ENCODE results near the gene ZFYVE26.

Gene ZFYVE26

DNA sequence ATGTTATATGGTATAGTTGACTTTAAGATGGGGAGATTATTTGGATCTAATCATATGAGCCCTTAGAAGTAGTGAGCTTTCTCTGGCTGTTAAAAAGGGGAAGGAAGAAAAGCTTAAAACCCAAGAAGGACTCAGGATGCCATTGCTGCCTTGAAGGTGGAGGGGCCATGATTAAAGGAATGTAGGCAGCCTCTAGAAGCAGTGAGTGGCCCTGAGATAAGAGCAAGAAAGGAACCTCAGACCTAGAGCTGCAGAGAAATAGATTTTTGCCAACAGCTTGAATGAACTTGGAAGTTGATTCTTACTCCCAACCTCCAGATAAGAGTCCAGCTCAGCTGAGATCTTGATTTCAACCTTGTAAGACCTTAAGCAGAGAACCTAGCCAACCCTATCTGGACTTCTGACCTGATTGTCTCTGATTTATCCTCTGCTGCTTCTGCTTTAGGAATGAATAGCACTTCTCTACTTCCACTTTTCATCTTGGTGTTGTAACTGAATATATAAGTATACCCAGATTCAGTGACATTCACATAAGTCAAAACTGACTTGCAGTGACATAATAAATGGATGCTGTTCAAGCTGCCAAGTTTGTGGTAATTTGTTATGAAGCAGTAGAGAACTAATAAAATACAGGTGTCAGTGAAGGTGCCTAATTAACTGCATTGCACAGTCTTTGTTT, 36.7 kb upstream of the ZFYVE26 start:
- no peak overlapping the region for H3K4me3 ChIP-seq
- TF ChIP-seq, protein P1, sequence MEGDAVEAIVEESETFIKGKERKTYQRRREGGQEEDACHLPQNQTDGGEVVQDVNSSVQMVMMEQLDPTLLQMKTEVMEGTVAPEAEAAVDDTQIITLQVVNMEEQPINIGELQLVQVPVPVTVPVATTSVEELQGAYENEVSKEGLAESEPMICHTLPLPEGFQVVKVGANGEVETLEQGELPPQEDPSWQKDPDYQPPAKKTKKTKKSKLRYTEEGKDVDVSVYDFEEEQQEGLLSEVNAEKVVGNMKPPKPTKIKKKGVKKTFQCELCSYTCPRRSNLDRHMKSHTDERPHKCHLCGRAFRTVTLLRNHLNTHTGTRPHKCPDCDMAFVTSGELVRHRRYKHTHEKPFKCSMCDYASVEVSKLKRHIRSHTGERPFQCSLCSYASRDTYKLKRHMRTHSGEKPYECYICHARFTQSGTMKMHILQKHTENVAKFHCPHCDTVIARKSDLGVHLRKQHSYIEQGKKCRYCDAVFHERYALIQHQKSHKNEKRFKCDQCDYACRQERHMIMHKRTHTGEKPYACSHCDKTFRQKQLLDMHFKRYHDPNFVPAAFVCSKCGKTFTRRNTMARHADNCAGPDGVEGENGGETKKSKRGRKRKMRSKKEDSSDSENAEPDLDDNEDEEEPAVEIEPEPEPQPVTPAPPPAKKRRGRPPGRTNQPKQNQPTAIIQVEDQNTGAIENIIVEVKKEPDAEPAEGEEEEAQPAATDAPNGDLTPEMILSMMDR (IDR thresholded peaks at IDR 0.05): no peak
- no peak overlapping the region for H3K27ac ChIP-seq
- no peak for DNase-seq (ENCODE audit: low spot score)

DNA sequence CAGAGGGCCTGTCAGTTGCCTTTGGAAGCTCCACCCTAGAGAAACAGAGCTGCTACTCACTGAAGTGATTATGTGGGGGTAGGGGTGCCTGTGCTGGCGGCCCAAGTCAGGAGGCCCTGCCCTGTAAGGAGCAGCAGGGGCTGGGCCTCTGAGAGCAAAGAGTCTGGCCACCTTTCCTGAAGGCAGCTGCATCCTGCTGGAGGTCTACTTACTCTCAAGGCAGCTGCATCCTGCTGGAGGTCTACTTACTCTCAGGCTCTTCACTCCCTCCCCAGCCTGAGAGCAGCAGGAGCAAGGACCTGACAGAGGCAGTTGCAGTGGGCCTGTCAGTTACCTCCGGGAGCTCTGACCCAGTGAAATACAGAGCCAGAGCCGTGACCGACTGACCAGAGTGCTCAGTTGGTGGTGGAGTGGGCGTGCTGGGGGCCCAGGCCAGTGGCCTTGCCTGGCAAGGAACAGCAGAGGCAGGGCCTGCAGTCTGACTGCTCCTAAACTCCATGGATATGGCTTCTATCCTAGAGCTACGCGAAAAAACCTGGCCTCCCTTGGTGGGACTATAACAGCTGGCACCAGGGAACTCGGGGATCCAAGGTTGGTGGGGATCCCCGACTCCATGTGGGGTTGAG, 35.5 kb upstream of the ZFYVE26 start:
- Histone ChIP-seq H3K4me3 (no peak overlapping the region), H3K27ac (no peak overlapping the region)
- DNase-seq (ENCODE audit: low spot score): no peak
- TF ChIP-seq, protein P1 (IDR thresholded peaks at IDR 0.05): no peak

DNA sequence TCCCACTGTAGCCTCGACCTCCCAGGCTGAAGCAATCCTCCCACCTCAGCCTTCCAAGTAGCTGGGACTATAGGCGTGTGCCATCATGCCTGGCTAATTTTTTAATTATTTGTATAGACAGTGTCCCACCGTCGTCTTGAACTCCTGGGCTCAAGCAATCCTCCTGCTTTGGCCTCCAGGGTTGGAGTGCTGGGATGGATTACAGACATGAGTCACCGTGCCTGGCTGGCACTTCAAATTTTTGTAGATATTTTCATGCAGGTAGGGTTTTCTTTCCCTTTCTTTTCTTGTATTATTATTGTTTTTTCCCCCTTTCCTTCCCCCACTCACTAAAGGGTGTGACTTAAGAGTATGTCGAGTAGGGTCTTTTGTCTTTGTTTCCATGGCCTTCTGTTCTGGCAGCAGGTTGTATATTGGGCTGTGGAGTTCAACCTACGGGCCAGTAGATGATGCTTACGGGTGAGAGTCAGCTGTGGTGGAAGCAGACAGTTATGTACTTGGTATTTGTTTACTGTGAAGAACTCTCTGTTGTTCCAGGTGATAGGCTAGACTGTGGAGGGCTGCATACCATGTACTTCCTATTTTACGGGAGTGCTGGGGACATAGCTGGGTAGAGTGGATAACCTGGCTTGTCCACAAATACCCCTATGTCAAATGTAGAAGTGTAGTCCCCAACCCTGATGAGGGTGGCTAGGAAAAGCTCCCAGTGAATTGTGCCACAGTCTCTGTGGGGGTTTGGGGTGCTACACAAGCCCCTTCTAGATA, 33.9 kb upstream of the ZFYVE26 start:
- Histone ChIP-seq H3K4me3 (no peak overlapping the region), H3K27ac (no peak overlapping the region)
- no peak for DNase-seq (ENCODE audit: low spot score)
- TF ChIP-seq, protein P1 (IDR thresholded peaks at IDR 0.05): no peak

DNA sequence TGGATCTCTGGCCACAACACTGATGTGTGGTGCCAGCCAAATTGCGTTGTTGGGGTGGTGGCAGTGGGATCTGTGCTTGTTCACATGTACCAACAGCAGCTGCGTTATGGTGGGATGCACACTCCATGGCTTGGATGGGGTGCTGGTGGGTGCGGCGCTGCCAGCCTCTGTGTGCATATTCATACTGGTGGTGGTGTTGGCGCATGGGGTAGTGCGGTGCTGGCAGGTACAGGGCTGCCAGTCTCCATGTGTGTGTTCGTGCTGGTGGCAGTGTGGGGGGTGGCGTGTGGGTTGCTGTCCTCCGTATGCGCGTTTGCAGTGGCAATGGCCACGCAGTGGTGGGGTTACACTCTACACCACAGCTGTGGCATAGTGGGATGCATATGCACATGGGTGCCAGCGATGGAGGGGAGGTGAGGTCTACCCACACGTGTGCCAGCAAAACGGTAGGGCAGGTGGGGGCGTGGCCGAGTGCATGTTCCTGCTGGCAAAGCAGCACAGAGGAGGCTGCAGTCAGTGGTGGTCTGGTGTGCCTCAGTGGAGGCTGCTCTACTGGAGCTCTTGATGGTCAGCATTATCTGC, 29.7 kb upstream of the ZFYVE26 start:
- Histone ChIP-seq H3K27ac (no peak overlapping the region), H3K4me3 (no peak overlapping the region)
- no peak for DNase-seq (ENCODE audit: low spot score)
- TF ChIP-seq, protein P1 (IDR thresholded peaks at IDR 0.05): no peak

DNA sequence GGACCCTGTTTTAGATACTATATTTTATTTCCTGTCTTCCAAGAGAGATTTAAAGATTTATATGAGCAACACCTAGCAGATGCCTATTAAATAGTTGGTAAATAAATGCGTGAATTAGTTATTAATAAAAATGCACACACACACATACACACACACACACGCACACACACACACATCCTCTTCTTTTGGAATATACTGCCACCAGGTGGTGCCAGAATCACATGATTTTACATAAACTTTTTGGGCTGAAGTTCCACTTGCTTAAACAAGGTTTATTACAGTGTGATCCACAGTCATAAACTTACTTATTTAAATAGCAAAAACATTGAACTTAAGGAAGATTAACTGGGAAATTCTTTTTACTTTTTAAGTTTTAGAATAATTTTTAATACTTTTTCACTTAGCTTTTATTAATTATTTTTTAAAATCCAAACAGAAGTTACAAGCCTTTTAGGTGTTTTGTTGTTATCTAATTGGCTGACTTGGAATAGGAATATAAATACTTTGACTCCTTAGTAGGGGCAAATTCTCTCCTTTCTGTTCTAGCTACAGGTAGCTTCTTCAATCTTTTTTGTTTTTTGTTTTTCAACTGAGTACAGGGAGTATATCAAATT, 20.7 kb upstream of the ZFYVE26 start:
- TF ChIP-seq, protein P1 (IDR thresholded peaks at IDR 0.05): peak; percentile 16

DNA sequence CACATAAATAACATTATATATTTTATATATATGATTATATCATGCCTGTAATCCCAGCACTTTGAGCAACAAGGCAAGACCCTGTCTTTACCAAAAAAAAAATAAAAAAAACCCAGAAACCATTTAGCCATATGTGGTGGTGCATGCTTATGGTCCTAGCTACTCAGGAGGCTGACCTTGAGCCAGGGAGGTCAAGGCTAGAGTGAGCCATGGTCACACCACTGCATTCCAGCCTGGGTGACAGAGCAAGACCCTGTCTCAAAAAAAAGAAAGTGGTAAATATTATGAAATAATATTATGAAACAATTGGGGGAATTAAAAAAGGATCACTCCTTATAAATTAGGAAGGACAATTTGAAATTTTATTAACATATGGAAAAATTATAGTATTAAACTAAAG, 19.2 kb upstream of the ZFYVE26 start:
- no peak for DNase-seq (ENCODE audit: low spot score)
- TF ChIP-seq, protein P1 (IDR thresholded peaks at IDR 0.05): no peak
- Histone ChIP-seq H3K27ac (no peak overlapping the region), H3K4me3 (no peak overlapping the region)

More for the DNA sequence above, 20.7 kb upstream of the ZFYVE26 start:
- H3K27ac ChIP-seq: no peak overlapping the region
- no peak for DNase-seq (ENCODE audit: low spot score)
- no peak overlapping the region for H3K4me3 ChIP-seq

Data from coronary artery (tissue), 2 donors.